GM12875 (cell line): Measurements from ENCODE around the gene KRT7.

Experiments used
- H3K4me3 ChIP-seq: one replicate; pipeline ENCODE4 v1.5.1; 2011; ENCODE audit warnings: low read depth, low read length, control low read depth
- TF ChIP-seq, protein P1 (sequence below): IDR thresholded peaks from 2 replicates; pipeline ENCODE4 v1.5.1; 2011; ENCODE audit warnings: low read depth, mild to moderate bottlenecking, control low read depth, inconsistent platforms, low read length, moderate library complexity, borderline replicate concordance; ENCODE audit not compliant: insufficient read depth

KRT7 gene

DNA sequence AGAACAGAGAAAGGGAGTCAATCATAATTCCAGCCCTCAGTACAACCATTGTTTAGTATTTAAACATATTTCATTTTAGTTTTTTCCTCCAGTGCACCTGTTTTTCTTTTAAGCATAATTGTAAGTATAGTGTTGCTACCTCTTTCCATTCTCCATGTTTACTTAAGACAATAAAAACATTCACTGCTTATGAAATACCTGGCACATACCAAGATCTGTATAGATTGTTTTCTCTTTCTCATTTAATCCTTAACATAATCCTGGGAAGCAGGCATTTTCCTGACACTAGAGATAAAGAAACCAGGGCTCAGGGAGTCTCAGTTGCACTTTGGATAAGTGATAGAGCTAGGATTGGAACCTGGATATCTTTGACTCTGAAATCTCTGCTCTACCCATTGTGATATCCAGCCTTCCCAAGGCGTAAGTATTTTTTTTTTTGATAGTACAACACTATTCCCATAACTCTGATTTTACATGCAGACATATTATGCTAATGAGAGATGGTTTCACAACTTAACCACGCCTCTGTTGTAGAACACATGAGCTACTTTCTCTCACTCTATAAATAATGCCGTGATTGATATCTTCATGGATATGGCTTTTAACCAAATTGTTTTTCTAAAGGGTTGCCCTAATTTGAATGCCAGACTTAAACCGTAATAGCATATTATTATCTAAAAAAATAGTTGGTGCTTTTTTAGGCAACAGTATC is 11.8 kb upstream of the KRT7 start:
- no peak overlapping the region for H3K4me3 ChIP-seq
- TF ChIP-seq, protein P1, sequence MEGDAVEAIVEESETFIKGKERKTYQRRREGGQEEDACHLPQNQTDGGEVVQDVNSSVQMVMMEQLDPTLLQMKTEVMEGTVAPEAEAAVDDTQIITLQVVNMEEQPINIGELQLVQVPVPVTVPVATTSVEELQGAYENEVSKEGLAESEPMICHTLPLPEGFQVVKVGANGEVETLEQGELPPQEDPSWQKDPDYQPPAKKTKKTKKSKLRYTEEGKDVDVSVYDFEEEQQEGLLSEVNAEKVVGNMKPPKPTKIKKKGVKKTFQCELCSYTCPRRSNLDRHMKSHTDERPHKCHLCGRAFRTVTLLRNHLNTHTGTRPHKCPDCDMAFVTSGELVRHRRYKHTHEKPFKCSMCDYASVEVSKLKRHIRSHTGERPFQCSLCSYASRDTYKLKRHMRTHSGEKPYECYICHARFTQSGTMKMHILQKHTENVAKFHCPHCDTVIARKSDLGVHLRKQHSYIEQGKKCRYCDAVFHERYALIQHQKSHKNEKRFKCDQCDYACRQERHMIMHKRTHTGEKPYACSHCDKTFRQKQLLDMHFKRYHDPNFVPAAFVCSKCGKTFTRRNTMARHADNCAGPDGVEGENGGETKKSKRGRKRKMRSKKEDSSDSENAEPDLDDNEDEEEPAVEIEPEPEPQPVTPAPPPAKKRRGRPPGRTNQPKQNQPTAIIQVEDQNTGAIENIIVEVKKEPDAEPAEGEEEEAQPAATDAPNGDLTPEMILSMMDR: no peak

DNA sequence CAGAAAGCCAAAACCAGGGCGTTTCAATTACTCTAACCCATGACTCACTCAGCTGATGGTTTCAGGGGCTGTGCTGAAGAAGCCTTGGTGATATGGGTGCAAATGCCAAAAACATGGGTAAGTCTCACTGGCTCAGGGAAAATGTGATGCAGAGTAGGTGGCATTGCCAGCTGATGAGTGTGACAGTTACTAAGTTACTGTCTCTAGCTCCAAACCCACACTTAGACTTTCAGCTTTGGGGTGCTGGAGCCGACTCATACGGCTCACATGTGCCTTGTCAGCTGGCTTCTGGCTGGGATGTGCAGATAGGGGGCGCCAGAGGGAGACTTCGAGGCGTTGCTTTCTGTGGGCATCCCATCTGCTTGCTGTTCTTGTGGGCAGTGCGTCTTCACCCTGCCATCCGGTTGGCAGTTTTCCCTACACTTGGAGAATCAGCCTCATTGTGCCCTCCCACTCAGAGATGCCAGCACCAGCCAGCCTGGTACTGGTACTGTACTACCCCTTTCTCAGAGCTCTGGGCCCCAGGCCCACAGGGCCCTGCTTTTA is 11.1 kb upstream of the KRT7 start:
- H3K4me3 ChIP-seq: no peak overlapping the region
- TF ChIP-seq, protein P1: peak; percentile 74

DNA sequence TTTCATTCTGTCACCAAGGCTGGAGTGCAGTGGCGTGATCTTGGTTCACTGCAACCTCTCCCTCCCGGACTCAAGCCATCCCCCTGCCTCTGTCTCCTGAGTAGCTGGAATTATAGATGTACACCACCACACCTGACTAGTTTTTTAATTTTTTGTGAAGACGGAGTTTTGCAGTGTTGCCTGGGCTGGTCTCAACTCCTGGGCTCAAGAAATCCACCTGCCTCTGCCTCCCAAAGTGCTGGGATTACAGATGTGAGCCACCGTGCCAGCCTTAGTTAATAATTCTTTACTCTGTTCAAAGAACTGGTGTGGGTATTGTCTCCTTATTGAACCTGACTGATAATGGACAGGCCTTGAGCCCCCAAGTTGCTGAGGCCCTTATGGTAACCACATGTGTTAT is 10.4 kb upstream of the KRT7 start:
- H3K4me3 ChIP-seq: no peak overlapping the region
- TF ChIP-seq, protein P1: no peak

DNA sequence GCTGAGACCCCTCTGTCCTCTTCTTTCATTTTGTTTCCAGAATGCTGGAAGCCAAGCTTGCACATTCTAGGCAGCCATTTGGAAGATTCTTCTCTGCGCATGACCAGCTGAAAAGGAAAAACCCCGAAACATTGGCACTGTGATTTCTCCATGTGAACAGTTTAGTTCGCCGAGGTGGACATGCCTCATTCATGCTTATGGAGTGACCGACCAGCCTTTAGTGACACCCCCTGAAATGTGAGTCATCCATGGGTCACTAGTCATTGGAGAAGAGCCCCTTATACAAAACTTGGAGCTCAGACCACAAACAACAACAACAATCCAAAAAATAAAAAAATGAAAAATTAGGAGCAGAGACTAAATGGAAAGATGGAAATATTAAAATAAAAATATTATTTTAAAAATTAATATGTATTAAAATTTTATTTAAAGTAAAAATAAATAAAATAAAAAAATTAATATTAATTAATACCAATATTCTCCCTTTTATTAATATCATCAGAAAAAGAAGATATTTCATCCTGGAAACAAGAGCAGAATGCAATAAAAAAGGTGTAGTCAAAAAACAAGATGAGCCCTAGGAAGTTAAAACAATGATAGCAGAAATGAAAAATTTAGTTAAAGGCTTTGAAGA is 9.5 kb upstream of the KRT7 start:
- H3K4me3 ChIP-seq: no peak overlapping the region
- TF ChIP-seq, protein P1: no peak

DNA sequence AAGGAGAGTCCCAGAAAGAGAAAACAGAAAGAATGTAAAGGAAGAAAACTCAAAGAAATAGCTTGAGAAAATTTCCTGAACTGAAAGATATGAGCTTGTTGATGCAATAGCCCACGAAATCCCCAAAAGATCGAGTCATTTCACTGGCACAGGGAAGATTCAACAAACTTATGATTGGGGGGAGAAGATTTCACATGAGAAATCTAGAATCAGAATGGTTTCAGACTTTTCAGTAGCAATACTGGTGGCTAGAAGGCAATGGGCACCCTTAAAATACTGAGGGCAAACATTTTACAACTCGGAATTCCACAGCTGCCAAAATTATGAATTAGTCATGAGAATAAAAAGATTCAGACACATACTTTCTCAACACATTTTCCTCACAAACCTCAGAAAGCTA is 8.9 kb upstream of the KRT7 start:
- H3K4me3 ChIP-seq: no peak overlapping the region
- TF ChIP-seq, protein P1: no peak

DNA sequence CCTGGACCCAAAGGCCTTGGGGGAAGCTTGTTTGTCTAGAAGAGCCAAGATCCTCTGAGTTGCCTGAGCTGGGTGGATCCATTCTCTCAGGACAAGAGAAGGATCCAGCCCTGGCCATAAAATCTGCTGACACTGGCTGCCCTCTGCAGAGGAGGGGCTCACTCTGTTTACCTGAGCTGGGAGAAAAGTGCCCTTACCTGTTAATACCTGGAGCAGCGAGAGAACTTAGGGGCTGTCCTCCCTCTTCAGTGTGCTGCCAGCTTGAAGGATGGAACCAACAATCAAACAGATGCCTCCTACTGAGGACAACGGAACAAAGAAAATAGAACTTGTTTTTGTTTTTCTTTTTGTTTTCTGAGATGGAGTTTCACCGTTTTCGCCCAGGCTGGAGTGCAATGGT is 7.3 kb upstream of the KRT7 start:
- H3K4me3 ChIP-seq: no peak overlapping the region
- TF ChIP-seq, protein P1: no peak

DNA sequence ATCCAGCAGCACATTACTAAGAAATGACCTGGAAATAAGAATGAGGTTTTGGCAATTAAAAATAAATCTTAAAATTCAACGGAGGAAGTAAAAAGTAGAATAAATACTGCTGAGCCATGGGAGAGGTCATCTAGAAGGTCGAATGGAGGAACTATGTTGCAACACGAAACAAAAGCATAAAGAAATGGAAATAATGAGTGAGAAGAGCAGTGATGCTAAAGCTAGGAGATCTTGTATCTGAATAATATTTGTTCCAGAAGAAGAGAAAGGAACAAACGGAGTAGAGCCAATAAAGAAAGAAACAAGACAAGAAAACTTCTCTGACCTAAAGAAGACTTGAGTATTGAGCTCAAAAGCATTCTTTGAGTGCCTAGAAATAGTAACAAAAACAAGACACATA is 6.6 kb upstream of the KRT7 start:
- H3K4me3 ChIP-seq: no peak overlapping the region
- TF ChIP-seq, protein P1: no peak
